DOHH2 (cell line): ENCODE measurements around the gene CYP21A2.

Experiments used
- CTCF ChIP-seq: fragments of 200-600 bp; sonication (generic); IDR thresholded peaks from one replicate; pipeline ENCODE4 v1.5.1; 2014; ENCODE audit warnings: antibody characterized with exemption, mild to moderate bottlenecking, low read depth, low read length; ENCODE audit not compliant: poor library complexity, severe bottlenecking
- EZH2phosphoT487 ChIP-seq: fragments of 200-600 bp; sonication (generic); IDR thresholded peaks from 2 replicates; pipeline ENCODE4 v1.6.1; 2017; ENCODE audit warnings: borderline replicate concordance, mild to moderate bottlenecking, antibody characterized with exemption, low read length, moderate library complexity, mixed read lengths

GRCh38 chr6:32073101-32073500, 34.9 kb downstream of the CYP21A2 start:
- TF ChIP-seq CTCF, result no peak
- TF ChIP-seq EZH2phosphoT487, result no peak
